ENCODE data around the gene DGKB. TPM values are rescaled to one million over a fixed set of nuclear protein-coding genes. Genes with fewer than 3 reads are reported as not detected.

DGKB gene
- total RNA-seq, 1 experiment from 2014 or later, result 1.9 TPM

GRCh38 chr7:14639801-14640200, 262.8 kb downstream of the DGKB start:
- TF ChIP-seq GTF2I (CRISPR knock-in tag; conservative IDR thresholded peaks at IDR 0.05), result no peak
- TF ChIP-seq NR3C1 (CRISPR knock-in tag; conservative IDR thresholded peaks at IDR 0.05; ENCODE audit: low read depth), result no peak
- TF ChIP-seq GRHL2 (CRISPR knock-in tag; IDR thresholded peaks at IDR 0.05; ENCODE audit: insufficient replicate concordance, severe bottlenecking), result no peak
- no peak for TF ChIP-seq E2F5 (CRISPR knock-in tag; IDR thresholded peaks at IDR 0.05)
- no peak for TF ChIP-seq HMGA2 (CRISPR knock-in tag; IDR thresholded peaks at IDR 0.05)
- TF ChIP-seq HMGXB4 (CRISPR knock-in tag; IDR thresholded peaks at IDR 0.05), result no peak
- no peak for TF ChIP-seq MYBL2 (CRISPR knock-in tag; IDR thresholded peaks at IDR 0.05)
- TF ChIP-seq ZNF138 (CRISPR knock-in tag; conservative IDR thresholded peaks at IDR 0.05), result no peak
- TF ChIP-seq ZNF512 (CRISPR knock-in tag; IDR thresholded peaks at IDR 0.05; ENCODE audit: borderline replicate concordance), result no peak
- no peak for TF ChIP-seq ARID4B (CRISPR knock-in tag; IDR thresholded peaks at IDR 0.05; ENCODE audit: borderline replicate concordance)
- no peak for TF ChIP-seq SMAD3 (CRISPR knock-in tag; IDR thresholded peaks at IDR 0.05; ENCODE audit: borderline replicate concordance)
- no peak for TF ChIP-seq ZBTB43 (CRISPR knock-in tag; IDR thresholded peaks at IDR 0.05)
- no peak for TF ChIP-seq ETV6 (CRISPR knock-in tag; IDR thresholded peaks at IDR 0.05)
- TF ChIP-seq ZBTB21 (CRISPR knock-in tag; IDR thresholded peaks at IDR 0.05; ENCODE audit: borderline replicate concordance), result no peak
- no peak for TF ChIP-seq IRF2 (CRISPR knock-in tag; IDR thresholded peaks at IDR 0.05; ENCODE audit: borderline replicate concordance, low read depth)
- Mint-ChIP-seq H3K27ac (peak overlapping the region; percentile 15; the same call in 1 of the 2 replicates), H3K27me3 (ENCODE audit: low read depth) (no peaks in the 10 kb centered on the region), H3K4me1 (peaks cover 9% of the 10 kb centered on the region), H3K4me3 (no peak overlapping the region), H3K9me3 (peaks cover 16% of the 10 kb centered on the region), H3K36me3 (peaks cover 19% of the 10 kb centered on the region)
- ATAC-seq, result no peak
- POLR2A ChIA-PET, result no interaction called here
- CTCF ChIA-PET, result no interaction called here
- DNase-seq (ENCODE audit: low spot score), result no peak

GRCh38 chr7:14639329-14639728, 263.2 kb downstream of the DGKB start:
- ATAC-seq, result no peak
- no peaks in the 10 kb centered on the region for H3K27me3 Mint-ChIP-seq (ENCODE audit: low read depth)
- peaks cover 14% of the 10 kb centered on the region for H3K36me3 Mint-ChIP-seq
- peaks cover 12% of the 10 kb centered on the region for H3K9me3 Mint-ChIP-seq
- no peak overlapping the region for H3K4me3 Mint-ChIP-seq
- ChIA-PET CTCF (no interaction called here), POLR2A (no interaction called here)
- H3K4me1 Mint-ChIP-seq, result peaks cover 9% of the 10 kb centered on the region
- DNase-seq (ENCODE audit: low spot score), result no peak
- no peak overlapping the region for H3K27ac Mint-ChIP-seq
- TF ChIP-seq MAX (CRISPR knock-in tag; IDR thresholded peaks at IDR 0.05) (no peak), E2F4 (CRISPR knock-in tag; IDR thresholded peaks at IDR 0.05; ENCODE audit: borderline replicate concordance, low read depth) (no peak), MLX (CRISPR knock-in tag; IDR thresholded peaks at IDR 0.05) (no peak), ZNF219 (CRISPR knock-in tag; IDR thresholded peaks at IDR 0.05; ENCODE audit: borderline replicate concordance) (no peak), KAT7 (CRISPR knock-in tag; IDR thresholded peaks at IDR 0.05; ENCODE audit: borderline replicate concordance) (no peak), USF2 (CRISPR knock-in tag; IDR thresholded peaks at IDR 0.05) (no peak)
